Neural crest cell (in vitro differentiated cells): Measurements from ENCODE around the gene XYLT1. TPM values are rescaled to one million over a fixed set of nuclear protein-coding genes. Genes with fewer than 3 reads are reported as not detected.

Experiments used
- DNase-seq: peaks from one replicate; pipeline ENCODE4 v3.0.0; 2021; ENCODE audit warnings: low read depth, mixed read lengths, low spot score
- H3K27ac Mint-ChIP-seq: one replicate; pipeline ENCODE4 v1.8.0; 2021; ENCODE audit warnings: mild to moderate bottlenecking, mixed read lengths; ENCODE audit not compliant: unreplicated experiment
- H3K27me3 Mint-ChIP-seq: 2 replicates; pipeline ENCODE4 v1.8.0; 2021; ENCODE audit warnings: low read depth, mild to moderate bottlenecking, mixed read lengths
- H3K36me3 Mint-ChIP-seq: 2 replicates; pipeline ENCODE4 v1.8.0; 2021; ENCODE audit warnings: low read depth, mild to moderate bottlenecking, mixed read lengths
- H3K4me1 Mint-ChIP-seq: 2 replicates; pipeline ENCODE4 v1.8.0; 2021; ENCODE audit warnings: mixed read lengths
- H3K4me3 Mint-ChIP-seq: one replicate; pipeline ENCODE4 v1.8.0; 2021; ENCODE audit warnings: mild to moderate bottlenecking, mixed read lengths
- H3K9me3 Mint-ChIP-seq: 2 replicates; pipeline ENCODE4 v1.8.0; 2021; ENCODE audit warnings: mixed read lengths
- total RNA-seq: library from RNA; stranded (reverse); gene quantifications from 2 replicates; pipeline ENCODE4 v1.2.1, GENCODE V29; 2021
- TF ChIP-seq, protein P1 (sequence below): fragments of 200-600 bp; sonication (generic); conservative IDR thresholded peaks from 2 replicates; pipeline ENCODE4 v1.5.0; 2021; ENCODE audit warnings: antibody characterized with exemption, mild to moderate bottlenecking

XYLT1 gene
- total RNA-seq, 1 donor from 2014 or later: 15.0 TPM

- no peak overlapping the region for H3K27ac Mint-ChIP-seq
- H3K27me3 Mint-ChIP-seq: no peaks in the 10 kb centered on the region
- no peaks in the 10 kb centered on the region for H3K9me3 Mint-ChIP-seq
- peaks cover 21% of the 10 kb centered on the region for H3K4me1 Mint-ChIP-seq
- DNase-seq: no peak
- TF ChIP-seq, protein P1, sequence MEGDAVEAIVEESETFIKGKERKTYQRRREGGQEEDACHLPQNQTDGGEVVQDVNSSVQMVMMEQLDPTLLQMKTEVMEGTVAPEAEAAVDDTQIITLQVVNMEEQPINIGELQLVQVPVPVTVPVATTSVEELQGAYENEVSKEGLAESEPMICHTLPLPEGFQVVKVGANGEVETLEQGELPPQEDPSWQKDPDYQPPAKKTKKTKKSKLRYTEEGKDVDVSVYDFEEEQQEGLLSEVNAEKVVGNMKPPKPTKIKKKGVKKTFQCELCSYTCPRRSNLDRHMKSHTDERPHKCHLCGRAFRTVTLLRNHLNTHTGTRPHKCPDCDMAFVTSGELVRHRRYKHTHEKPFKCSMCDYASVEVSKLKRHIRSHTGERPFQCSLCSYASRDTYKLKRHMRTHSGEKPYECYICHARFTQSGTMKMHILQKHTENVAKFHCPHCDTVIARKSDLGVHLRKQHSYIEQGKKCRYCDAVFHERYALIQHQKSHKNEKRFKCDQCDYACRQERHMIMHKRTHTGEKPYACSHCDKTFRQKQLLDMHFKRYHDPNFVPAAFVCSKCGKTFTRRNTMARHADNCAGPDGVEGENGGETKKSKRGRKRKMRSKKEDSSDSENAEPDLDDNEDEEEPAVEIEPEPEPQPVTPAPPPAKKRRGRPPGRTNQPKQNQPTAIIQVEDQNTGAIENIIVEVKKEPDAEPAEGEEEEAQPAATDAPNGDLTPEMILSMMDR: no peak
- H3K36me3 Mint-ChIP-seq: peaks cover 5% of the 10 kb centered on the region
- no peak overlapping the region for H3K4me3 Mint-ChIP-seq
Measured at GRCh38 chr16:17109413-17109812, 361.3 kb downstream of the XYLT1 start.

GRCh38 chr16:17108596-17108995, 362.2 kb downstream of the XYLT1 start:
- Mint-ChIP-seq H3K27ac (no peak overlapping the region), H3K4me1 (peaks cover 21% of the 10 kb centered on the region), H3K36me3 (peaks cover 5% of the 10 kb centered on the region), H3K4me3 (no peak overlapping the region), H3K27me3 (no peaks in the 10 kb centered on the region), H3K9me3 (no peaks in the 10 kb centered on the region)
- DNase-seq: no peak
- TF ChIP-seq, protein P1: no peak

GRCh38 chr16:17107450-17107849, 363.3 kb downstream of the XYLT1 start:
- TF ChIP-seq, protein P1: no peak
- Mint-ChIP-seq H3K9me3 (no peaks in the 10 kb centered on the region), H3K36me3 (peaks cover 5% of the 10 kb centered on the region), H3K4me1 (peaks cover 21% of the 10 kb centered on the region), H3K4me3 (no peak overlapping the region), H3K27me3 (no peaks in the 10 kb centered on the region), H3K27ac (no peak overlapping the region)
- no peak for DNase-seq

DNA sequence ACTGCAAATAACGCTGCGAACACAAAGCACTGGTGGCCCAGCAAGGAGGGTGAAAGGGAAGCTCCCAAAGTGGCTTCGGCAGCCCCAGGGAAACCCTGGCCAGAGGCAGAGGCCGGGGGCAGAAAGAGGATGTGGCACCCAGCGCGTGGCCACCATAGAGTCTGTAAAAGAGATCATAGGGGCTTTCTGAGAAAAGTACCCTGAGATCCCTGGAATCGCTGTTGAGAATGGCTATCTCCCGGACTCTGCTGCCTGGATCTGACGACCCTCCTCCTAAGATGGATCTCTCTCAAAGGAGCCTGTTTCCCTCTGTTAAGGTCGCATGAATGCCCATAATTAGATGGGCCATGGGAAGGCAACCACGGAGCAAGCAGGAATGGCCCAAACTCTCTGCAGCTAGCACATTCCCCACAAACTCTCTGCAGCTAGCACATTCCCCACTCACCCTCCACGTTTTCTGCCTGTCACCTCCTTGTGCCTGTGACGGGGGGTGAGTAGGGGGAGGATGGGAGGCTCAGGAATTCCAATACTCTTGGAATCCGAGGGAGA, 364.4 kb downstream of the XYLT1 start:
- peaks cover 21% of the 10 kb centered on the region for H3K4me1 Mint-ChIP-seq
- peaks cover 3% of the 10 kb centered on the region for H3K9me3 Mint-ChIP-seq
- H3K27me3 Mint-ChIP-seq: no peaks in the 10 kb centered on the region
- H3K36me3 Mint-ChIP-seq: peaks cover 5% of the 10 kb centered on the region
- H3K4me3 Mint-ChIP-seq: no peak overlapping the region
- TF ChIP-seq, protein P1: no peak
- peak overlapping the region; percentile 57 for H3K27ac Mint-ChIP-seq
- DNase-seq: no peak

DNA sequence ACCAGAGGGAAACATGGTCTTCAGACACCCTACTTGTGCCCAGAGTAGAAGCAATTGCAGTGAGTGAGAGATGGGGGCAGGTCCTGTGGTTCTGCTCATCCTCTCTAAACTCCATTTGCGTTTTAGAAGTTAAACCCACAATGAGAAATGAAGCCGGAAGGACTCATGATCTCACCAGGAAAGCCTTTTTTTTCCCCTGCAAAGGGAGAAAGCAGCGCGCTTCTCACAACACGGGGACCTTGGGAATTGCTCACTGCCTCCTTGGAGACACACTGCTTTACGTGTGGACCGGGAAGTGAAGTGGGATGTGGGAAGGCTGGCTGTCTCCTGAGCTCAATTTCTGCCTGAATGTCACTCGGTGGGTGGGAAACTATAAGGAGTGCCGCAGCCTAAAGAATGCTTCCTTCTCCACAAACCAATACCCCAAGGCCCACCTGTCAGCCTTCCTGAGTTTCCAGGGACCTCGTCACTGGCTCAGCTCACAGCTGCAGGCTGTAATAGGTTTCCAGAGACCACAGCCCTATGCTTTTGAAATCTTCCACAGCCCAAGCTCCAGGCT, 365.4 kb downstream of the XYLT1 start:
- peaks cover 7% of the 10 kb centered on the region for H3K9me3 Mint-ChIP-seq
- no peak overlapping the region for H3K4me3 Mint-ChIP-seq
- peaks cover 21% of the 10 kb centered on the region for H3K4me1 Mint-ChIP-seq
- TF ChIP-seq, protein P1: no peak
- no peak for DNase-seq
- H3K27me3 Mint-ChIP-seq: no peaks in the 10 kb centered on the region
- H3K27ac Mint-ChIP-seq: peak overlapping the region; percentile 43
- peaks cover 4% of the 10 kb centered on the region for H3K36me3 Mint-ChIP-seq
